ENCODE results near the gene GCM1.

Gene GCM1

DNA sequence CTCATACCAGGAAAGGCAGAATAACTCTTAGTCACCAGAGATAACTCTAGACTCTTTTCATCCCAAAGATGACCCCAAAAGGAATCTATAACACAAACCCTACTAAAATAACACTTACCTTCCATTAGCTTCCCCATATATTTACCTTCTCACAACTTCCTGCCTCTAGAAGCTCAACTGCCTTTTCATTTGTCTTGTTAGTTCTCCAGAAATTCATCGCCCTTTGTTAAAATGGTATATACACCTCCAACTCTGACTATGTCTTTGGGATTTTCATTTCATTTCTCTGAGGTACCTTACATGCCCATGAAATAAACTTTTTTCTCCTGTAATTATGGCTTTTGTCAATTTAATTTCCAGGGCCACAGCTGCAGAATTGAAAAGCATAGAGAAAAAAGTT, 33.5 kb downstream of the GCM1 start:
- Histone ChIP-seq H3K4me1 (ENCODE audit: control insufficient read depth, insufficient read depth, low read length) (peaks cover 22% of the 10 kb centered on the region), H3K9ac (ENCODE audit: low read length) (no peak overlapping the region), H3K36me3 (ENCODE audit: control insufficient read depth, insufficient read depth, low read length) (no peaks in the 10 kb centered on the region), H3K27me3 (ENCODE audit: control insufficient read depth, insufficient read depth, low read length) (no peaks in the 10 kb centered on the region), H3K27ac (ENCODE audit: low read depth, low read length) (no peak overlapping the region), H3K4me3 (ENCODE audit: low read length) (no peak overlapping the region)

- no peak overlapping the region for H3K9ac ChIP-seq (ENCODE audit: low read length)
- H3K4me3 ChIP-seq (ENCODE audit: low read length) = no peak overlapping the region
- peak overlapping the region; percentile 35 for H3K27ac ChIP-seq (ENCODE audit: low read depth, low read length)
- no peaks in the 10 kb centered on the region for H3K27me3 ChIP-seq (ENCODE audit: control insufficient read depth, insufficient read depth, low read length)
- H3K4me1 ChIP-seq (ENCODE audit: control insufficient read depth, insufficient read depth, low read length) = peaks cover 13% of the 10 kb centered on the region
- H3K36me3 ChIP-seq (ENCODE audit: control insufficient read depth, insufficient read depth, low read length) = no peaks in the 10 kb centered on the region
These were observed 34.9 kb downstream of the GCM1 start for GRCh38 chr6:53113742-53114141.

- Histone ChIP-seq H3K27me3 (ENCODE audit: control insufficient read depth, insufficient read depth, low read length) (no peaks in the 10 kb centered on the region), H3K9ac (ENCODE audit: low read length) (no peak overlapping the region), H3K36me3 (ENCODE audit: control insufficient read depth, insufficient read depth, low read length) (no peaks in the 10 kb centered on the region), H3K4me1 (ENCODE audit: control insufficient read depth, insufficient read depth, low read length) (peaks cover 11% of the 10 kb centered on the region), H3K27ac (ENCODE audit: low read depth, low read length) (no peak overlapping the region), H3K4me3 (ENCODE audit: low read length) (no peak overlapping the region)
These were observed 35.8 kb downstream of the GCM1 start for GRCh38 chr6:53112871-53113270.

DNA sequence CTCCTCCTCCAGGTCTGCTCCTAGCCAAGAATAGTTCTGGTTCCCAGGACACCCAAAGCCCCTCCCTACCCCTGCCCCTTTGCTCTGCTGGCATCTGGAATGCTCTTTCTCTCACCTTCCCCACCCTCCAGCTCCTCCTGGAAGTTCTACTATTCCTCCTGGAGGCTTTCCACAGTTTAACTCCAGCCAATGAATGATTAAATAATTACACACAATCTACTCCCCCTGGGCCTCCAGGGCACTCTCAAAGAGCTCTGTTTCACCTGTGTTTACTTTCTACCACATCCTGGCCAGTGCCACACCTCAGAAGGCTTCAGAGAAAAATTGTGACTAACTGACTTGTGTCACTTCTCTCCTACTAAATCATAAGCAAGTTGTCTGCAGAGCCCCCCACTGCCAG, 36.2 kb downstream of the GCM1 start:
- no peak overlapping the region for H3K4me3 ChIP-seq (ENCODE audit: low read length)
- H3K4me1 ChIP-seq (ENCODE audit: control insufficient read depth, insufficient read depth, low read length) = peaks cover 11% of the 10 kb centered on the region
- H3K27ac ChIP-seq (ENCODE audit: low read depth, low read length) = no peak overlapping the region
- no peak overlapping the region for H3K9ac ChIP-seq (ENCODE audit: low read length)
- no peaks in the 10 kb centered on the region for H3K36me3 ChIP-seq (ENCODE audit: control insufficient read depth, insufficient read depth, low read length)
- H3K27me3 ChIP-seq (ENCODE audit: control insufficient read depth, insufficient read depth, low read length) = no peaks in the 10 kb centered on the region

DNA sequence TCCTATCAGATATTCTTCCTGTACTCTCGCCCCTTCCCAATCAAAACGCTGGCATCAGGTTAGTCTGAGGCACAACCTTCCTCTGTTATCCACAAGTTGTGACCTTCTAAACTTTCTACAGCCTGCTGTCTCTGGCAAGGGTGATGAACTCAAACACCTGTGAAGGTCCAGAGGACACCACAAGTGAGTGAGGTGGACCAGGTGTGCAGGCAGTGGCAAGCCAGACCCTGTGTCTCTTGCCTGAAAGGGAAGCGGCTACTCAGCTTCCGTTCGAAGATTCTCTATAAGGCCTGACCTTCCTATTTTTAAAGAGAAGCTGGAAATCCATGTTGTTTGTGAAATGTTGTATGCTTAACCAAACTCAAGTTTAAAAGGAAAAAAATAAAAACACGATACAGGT, 36.8 kb downstream of the GCM1 start:
- peaks cover 11% of the 10 kb centered on the region for H3K4me1 ChIP-seq (ENCODE audit: control insufficient read depth, insufficient read depth, low read length)
- no peak overlapping the region for H3K9ac ChIP-seq (ENCODE audit: low read length)
- H3K36me3 ChIP-seq (ENCODE audit: control insufficient read depth, insufficient read depth, low read length) = no peaks in the 10 kb centered on the region
- no peak overlapping the region for H3K4me3 ChIP-seq (ENCODE audit: low read length)
- H3K27ac ChIP-seq (ENCODE audit: low read depth, low read length) = no peak overlapping the region
- H3K27me3 ChIP-seq (ENCODE audit: control insufficient read depth, insufficient read depth, low read length) = no peaks in the 10 kb centered on the region

GRCh38 chr6:53109612-53110011, 39.0 kb downstream of the GCM1 start:
- no peak overlapping the region for H3K4me3 ChIP-seq (ENCODE audit: low read length)
- H3K4me1 ChIP-seq (ENCODE audit: control insufficient read depth, insufficient read depth, low read length) = peaks cover 11% of the 10 kb centered on the region
- no peaks in the 10 kb centered on the region for H3K27me3 ChIP-seq (ENCODE audit: control insufficient read depth, insufficient read depth, low read length)
- no peaks in the 10 kb centered on the region for H3K36me3 ChIP-seq (ENCODE audit: control insufficient read depth, insufficient read depth, low read length)
- no peak overlapping the region for H3K27ac ChIP-seq (ENCODE audit: low read depth, low read length)
- no peak overlapping the region for H3K9ac ChIP-seq (ENCODE audit: low read length)

GRCh38 chr6:53107091-53107490, 41.5 kb downstream of the GCM1 start:
- Histone ChIP-seq H3K4me1 (ENCODE audit: control insufficient read depth, insufficient read depth, low read length) (no peaks in the 10 kb centered on the region), H3K4me3 (ENCODE audit: low read length) (no peak overlapping the region), H3K36me3 (ENCODE audit: control insufficient read depth, insufficient read depth, low read length) (no peaks in the 10 kb centered on the region), H3K27ac (ENCODE audit: low read depth, low read length) (no peak overlapping the region), H3K27me3 (ENCODE audit: control insufficient read depth, insufficient read depth, low read length) (no peaks in the 10 kb centered on the region), H3K9ac (ENCODE audit: low read length) (no peak overlapping the region)

DNA sequence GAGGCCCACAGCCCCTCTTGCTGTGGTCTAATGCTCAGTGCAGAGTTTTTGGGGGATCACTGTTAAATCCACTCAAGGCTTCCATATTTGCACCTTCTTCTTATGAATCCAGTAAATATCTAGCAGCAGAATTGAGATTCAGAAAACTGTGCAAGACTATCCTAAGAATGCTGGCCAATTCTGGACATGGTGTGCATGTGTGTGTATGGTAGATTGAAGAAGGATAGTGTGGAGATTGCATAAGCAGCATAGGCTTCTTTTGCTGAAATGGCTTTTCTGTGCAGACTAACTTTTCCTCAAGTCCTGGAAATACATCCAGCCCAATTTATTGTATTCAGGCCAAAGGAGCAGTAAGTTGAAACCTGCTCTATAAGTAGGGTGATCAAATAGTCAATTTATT, 43.7 kb downstream of the GCM1 start:
- Histone ChIP-seq H3K4me1 (ENCODE audit: control insufficient read depth, insufficient read depth, low read length) (no peaks in the 10 kb centered on the region), H3K4me3 (ENCODE audit: low read length) (no peak overlapping the region), H3K27ac (ENCODE audit: low read depth, low read length) (no peak overlapping the region), H3K27me3 (ENCODE audit: control insufficient read depth, insufficient read depth, low read length) (no peaks in the 10 kb centered on the region), H3K36me3 (ENCODE audit: control insufficient read depth, insufficient read depth, low read length) (peaks cover 3% of the 10 kb centered on the region), H3K9ac (ENCODE audit: low read length) (no peak overlapping the region)

DNA sequence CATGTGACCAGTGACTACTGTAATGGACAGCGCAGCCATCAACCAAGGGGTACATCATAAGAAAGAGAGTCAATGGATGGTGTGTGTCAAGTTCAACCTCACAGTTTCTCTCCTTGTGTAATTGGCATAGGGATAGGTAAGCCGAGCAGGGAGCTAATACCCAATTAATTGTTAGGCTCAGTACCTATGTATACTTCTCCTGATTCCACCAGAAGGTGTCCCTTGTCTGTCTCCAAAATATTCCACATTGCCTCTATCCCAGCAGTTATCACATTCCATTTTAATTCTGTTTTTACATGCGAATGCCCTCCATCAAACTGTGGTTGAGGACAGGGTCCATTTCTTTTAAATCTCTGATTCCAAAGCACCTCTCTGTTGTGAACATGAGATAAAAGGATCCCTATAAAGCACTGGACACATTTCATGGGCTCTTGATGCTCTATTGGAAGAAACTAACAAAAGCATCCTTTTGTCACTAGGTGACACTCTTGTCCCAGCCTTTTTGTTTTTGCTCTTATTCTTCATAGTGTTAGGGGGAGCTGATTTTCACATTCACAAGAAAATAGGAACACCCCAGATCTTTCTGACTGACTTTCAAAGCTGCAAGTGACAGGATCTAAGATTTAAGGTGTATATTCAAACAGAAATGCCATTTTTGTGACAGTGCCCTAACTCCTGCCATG, 44.5 kb downstream of the GCM1 start:
- H3K4me1 ChIP-seq (ENCODE audit: control insufficient read depth, insufficient read depth, low read length) = no peaks in the 10 kb centered on the region
- H3K4me3 ChIP-seq (ENCODE audit: low read length) = no peak overlapping the region
- H3K36me3 ChIP-seq (ENCODE audit: control insufficient read depth, insufficient read depth, low read length) = peaks cover 3% of the 10 kb centered on the region
- H3K27ac ChIP-seq (ENCODE audit: low read depth, low read length) = no peak overlapping the region
- no peak overlapping the region for H3K9ac ChIP-seq (ENCODE audit: low read length)
- H3K27me3 ChIP-seq (ENCODE audit: control insufficient read depth, insufficient read depth, low read length) = no peaks in the 10 kb centered on the region

DNA sequence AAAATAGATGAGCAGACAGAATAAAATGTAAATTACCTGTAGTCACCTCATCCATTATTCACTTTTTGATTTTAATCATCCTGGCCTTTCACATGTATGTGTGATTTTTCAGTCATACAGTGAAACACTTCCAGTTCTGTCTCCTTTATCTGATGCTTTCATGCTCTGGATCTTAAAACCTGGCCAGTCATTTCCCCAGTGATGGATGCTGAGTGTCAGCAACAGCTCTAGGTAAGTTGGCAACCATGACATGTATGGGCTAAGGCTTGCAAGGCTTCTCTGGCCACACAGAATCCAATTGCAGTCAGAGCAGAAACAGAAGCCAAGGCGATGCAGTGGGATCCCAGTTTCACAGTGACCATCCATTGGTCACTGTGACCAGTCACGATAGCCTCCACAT, 47.6 kb downstream of the GCM1 start:
- no peaks in the 10 kb centered on the region for H3K4me1 ChIP-seq (ENCODE audit: control insufficient read depth, insufficient read depth, low read length)
- no peak overlapping the region for H3K4me3 ChIP-seq (ENCODE audit: low read length)
- H3K36me3 ChIP-seq (ENCODE audit: control insufficient read depth, insufficient read depth, low read length) = peaks cover 12% of the 10 kb centered on the region
- no peak overlapping the region for H3K9ac ChIP-seq (ENCODE audit: low read length)
- no peaks in the 10 kb centered on the region for H3K27me3 ChIP-seq (ENCODE audit: control insufficient read depth, insufficient read depth, low read length)
- no peak overlapping the region for H3K27ac ChIP-seq (ENCODE audit: low read depth, low read length)

DNA sequence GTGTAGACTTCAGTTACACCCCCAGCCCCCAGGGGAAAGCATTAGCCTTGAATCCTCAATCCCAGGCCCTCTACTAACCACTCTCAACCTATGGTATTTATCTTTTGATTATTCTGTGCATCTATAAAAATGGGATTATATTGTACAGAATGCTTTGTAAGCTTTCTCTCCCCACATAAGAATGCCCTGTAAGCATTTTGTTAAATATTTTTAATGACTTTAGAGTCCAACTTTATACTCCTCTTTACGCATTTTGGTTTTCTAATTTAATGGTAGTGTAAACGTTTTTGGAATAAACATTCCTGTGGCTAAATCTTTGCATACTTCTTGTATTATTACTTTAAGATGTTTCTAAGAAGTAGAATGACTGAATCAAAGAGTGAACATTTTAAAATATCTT, 48.1 kb downstream of the GCM1 start:
- Histone ChIP-seq H3K9ac (ENCODE audit: low read length) (no peak overlapping the region), H3K36me3 (ENCODE audit: control insufficient read depth, insufficient read depth, low read length) (peaks cover 12% of the 10 kb centered on the region), H3K4me1 (ENCODE audit: control insufficient read depth, insufficient read depth, low read length) (no peaks in the 10 kb centered on the region), H3K27ac (ENCODE audit: low read depth, low read length) (no peak overlapping the region), H3K27me3 (ENCODE audit: control insufficient read depth, insufficient read depth, low read length) (no peaks in the 10 kb centered on the region), H3K4me3 (ENCODE audit: low read length) (no peak overlapping the region)

DNA sequence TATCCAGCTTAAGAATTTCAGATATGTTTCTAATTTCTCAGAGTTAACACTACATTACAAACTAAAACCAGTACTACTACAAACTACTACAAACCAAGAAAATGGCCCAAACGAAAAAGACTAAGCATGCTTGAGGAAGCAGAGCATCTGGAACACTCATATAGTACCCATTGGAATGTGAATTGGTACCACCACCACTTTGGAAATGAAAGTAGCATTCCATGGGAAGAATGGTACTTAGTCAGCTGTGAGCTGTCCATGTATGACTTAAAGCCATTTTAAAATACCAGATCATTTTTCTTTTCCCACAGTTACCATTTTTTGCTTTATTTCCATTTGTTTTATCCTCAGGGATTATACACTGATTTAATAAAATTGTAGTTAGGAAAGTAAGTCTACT, 52.9 kb downstream of the GCM1 start:
- Histone ChIP-seq H3K4me1 (ENCODE audit: control insufficient read depth, insufficient read depth, low read length) (no peaks in the 10 kb centered on the region), H3K4me3 (ENCODE audit: low read length) (no peak overlapping the region), H3K9ac (ENCODE audit: low read length) (no peak overlapping the region), H3K36me3 (ENCODE audit: control insufficient read depth, insufficient read depth, low read length) (peaks cover 27% of the 10 kb centered on the region), H3K27me3 (ENCODE audit: control insufficient read depth, insufficient read depth, low read length) (no peaks in the 10 kb centered on the region), H3K27ac (ENCODE audit: low read depth, low read length) (no peak overlapping the region)

DNA sequence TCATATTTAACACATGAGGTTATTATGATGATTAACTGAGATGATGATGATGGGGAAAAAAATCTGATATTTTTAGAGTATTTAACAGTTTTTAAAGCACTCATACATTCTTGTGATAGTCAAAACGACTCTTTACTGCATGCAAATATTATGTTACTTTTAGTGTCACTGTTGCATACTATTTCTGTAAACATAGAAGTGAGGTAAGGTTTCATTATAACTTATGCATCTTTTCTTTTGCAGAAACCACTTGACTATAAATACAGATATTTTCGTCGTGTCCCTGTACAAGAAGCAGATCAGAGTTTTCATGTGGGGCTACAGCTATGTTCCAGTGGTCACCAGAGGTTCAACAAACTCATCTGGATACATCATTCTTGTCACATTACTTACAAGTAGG, 53.4 kb downstream of the GCM1 start:
- H3K4me1 ChIP-seq (ENCODE audit: control insufficient read depth, insufficient read depth, low read length) = no peaks in the 10 kb centered on the region
- H3K27me3 ChIP-seq (ENCODE audit: control insufficient read depth, insufficient read depth, low read length) = no peaks in the 10 kb centered on the region
- no peak overlapping the region for H3K27ac ChIP-seq (ENCODE audit: low read depth, low read length)
- no peak overlapping the region for H3K9ac ChIP-seq (ENCODE audit: low read length)
- peaks cover 25% of the 10 kb centered on the region for H3K36me3 ChIP-seq (ENCODE audit: control insufficient read depth, insufficient read depth, low read length)
- no peak overlapping the region for H3K4me3 ChIP-seq (ENCODE audit: low read length)

Data from rectal smooth muscle tissue (tissue), 1 donor.